Measurements from ENCODE around the gene FHOD3.

GRCh38 chr18:36526611-36527010 is 229.1 kb downstream of the FHOD3 start:
- TF ChIP-seq, protein P1, sequence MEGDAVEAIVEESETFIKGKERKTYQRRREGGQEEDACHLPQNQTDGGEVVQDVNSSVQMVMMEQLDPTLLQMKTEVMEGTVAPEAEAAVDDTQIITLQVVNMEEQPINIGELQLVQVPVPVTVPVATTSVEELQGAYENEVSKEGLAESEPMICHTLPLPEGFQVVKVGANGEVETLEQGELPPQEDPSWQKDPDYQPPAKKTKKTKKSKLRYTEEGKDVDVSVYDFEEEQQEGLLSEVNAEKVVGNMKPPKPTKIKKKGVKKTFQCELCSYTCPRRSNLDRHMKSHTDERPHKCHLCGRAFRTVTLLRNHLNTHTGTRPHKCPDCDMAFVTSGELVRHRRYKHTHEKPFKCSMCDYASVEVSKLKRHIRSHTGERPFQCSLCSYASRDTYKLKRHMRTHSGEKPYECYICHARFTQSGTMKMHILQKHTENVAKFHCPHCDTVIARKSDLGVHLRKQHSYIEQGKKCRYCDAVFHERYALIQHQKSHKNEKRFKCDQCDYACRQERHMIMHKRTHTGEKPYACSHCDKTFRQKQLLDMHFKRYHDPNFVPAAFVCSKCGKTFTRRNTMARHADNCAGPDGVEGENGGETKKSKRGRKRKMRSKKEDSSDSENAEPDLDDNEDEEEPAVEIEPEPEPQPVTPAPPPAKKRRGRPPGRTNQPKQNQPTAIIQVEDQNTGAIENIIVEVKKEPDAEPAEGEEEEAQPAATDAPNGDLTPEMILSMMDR (IDR thresholded peaks at IDR 0.05) = no peak
- TF ChIP-seq POLR2A (IDR thresholded peaks at IDR 0.05) = no peak

Data from uterus (tissue), 2 donors.